ENCODE measurements around the gene INPP5J. TPM values are rescaled to one million over a fixed set of nuclear protein-coding genes. Genes with fewer than 3 reads are reported as not detected.

INPP5J gene
- polyA plus RNA-seq, 3 donors from 2014 or later, result not detected

- Mint-ChIP-seq H3K36me3 (no peaks in the 10 kb centered on the region), H3K4me1 (no peaks in the 10 kb centered on the region), H3K27ac (no peak overlapping the region), H3K4me3 (no peak overlapping the region), H3K27me3 (ENCODE audit: low read depth in 3 of 3) (peaks cover 2 to 4% (median 2%) of the 10 kb centered on the region in 3 donors), H3K9me3 (no peaks in the 10 kb centered on the region)
- DNase-seq, result no peak
Observed at GRCh38 chr22:31128156-31128555, 5.4 kb downstream of the INPP5J start.

GRCh38 chr22:31130873-31131272 lies 8.1 kb downstream of the INPP5J start:
- Mint-ChIP-seq H3K4me3 (no peak overlapping the region), H3K9me3 (no peaks in the 10 kb centered on the region), H3K27me3 (ENCODE audit: low read depth in 3 of 3) (peaks cover 2% of the 10 kb centered on the region in 3 donors), H3K36me3 (no peaks in the 10 kb centered on the region), H3K27ac (no peak overlapping the region), H3K4me1 (no peaks in the 10 kb centered on the region)
- DNase-seq, result no peak

- Mint-ChIP-seq H3K27me3 (ENCODE audit: low read depth in 3 of 3) (peaks cover 1 to 4% (median 2%) of the 10 kb centered on the region in 3 donors), H3K4me1 (no peaks in the 10 kb centered on the region), H3K36me3 (no peaks in the 10 kb centered on the region), H3K4me3 (no peak overlapping the region), H3K9me3 (no peaks in the 10 kb centered on the region), H3K27ac (no peak overlapping the region)
- no peak for DNase-seq
Observed at GRCh38 chr22:31133911-31134310, 11.1 kb downstream of the INPP5J start.

GRCh38 chr22:31134688-31135087 lies 11.9 kb downstream of the INPP5J start:
- no peak overlapping the region for H3K27ac Mint-ChIP-seq
- H3K27me3 Mint-ChIP-seq (ENCODE audit: low read depth in 3 of 3), result peaks cover 1 to 4% (median 2%) of the 10 kb centered on the region in 3 donors
- DNase-seq, result no peak
- no peaks in the 10 kb centered on the region for H3K4me1 Mint-ChIP-seq
- H3K36me3 Mint-ChIP-seq, result no peaks in the 10 kb centered on the region
- H3K4me3 Mint-ChIP-seq, result no peak overlapping the region
- no peaks in the 10 kb centered on the region for H3K9me3 Mint-ChIP-seq

GRCh38 chr22:31135706-31136105 lies 12.9 kb downstream of the INPP5J start:
- H3K27me3 Mint-ChIP-seq (ENCODE audit: low read depth in 3 of 3), result peaks cover 1 to 4% (median 2%) of the 10 kb centered on the region in 3 donors
- H3K36me3 Mint-ChIP-seq, result no peaks in the 10 kb centered on the region
- no peaks in the 10 kb centered on the region for H3K9me3 Mint-ChIP-seq
- H3K4me3 Mint-ChIP-seq, result no peak overlapping the region
- no peak for DNase-seq
- H3K4me1 Mint-ChIP-seq, result no peaks in the 10 kb centered on the region
- no peak overlapping the region for H3K27ac Mint-ChIP-seq

- H3K27me3 Mint-ChIP-seq (ENCODE audit: low read depth in 3 of 3), result peaks cover under 1 to 4% (median 1%) of the 10 kb centered on the region in 3 donors
- H3K9me3 Mint-ChIP-seq, result no peaks in the 10 kb centered on the region
- no peak for DNase-seq
- no peaks in the 10 kb centered on the region for H3K36me3 Mint-ChIP-seq
- H3K4me1 Mint-ChIP-seq, result no peaks in the 10 kb centered on the region
- no peak overlapping the region for H3K4me3 Mint-ChIP-seq
- no peak overlapping the region for H3K27ac Mint-ChIP-seq
Observed at GRCh38 chr22:31136155-31136554, 13.4 kb downstream of the INPP5J start.

- DNase-seq, result no peak
- Mint-ChIP-seq H3K9me3 (no peaks in the 10 kb centered on the region), H3K4me1 (no peaks in the 10 kb centered on the region), H3K27me3 (ENCODE audit: low read depth in 3 of 3) (peaks cover 1 to 4% (median 2%) of the 10 kb centered on the region in 3 donors), H3K36me3 (no peaks in the 10 kb centered on the region), H3K4me3 (no peak overlapping the region), H3K27ac (no peak overlapping the region)
Observed at GRCh38 chr22:31136711-31137110, 13.9 kb downstream of the INPP5J start.

- Mint-ChIP-seq H3K27ac (no peak overlapping the region), H3K4me3 (no peak overlapping the region), H3K36me3 (no peaks in the 10 kb centered on the region), H3K27me3 (ENCODE audit: low read depth in 3 of 3) (peaks cover 1 to 4% (median 4%) of the 10 kb centered on the region in 3 donors), H3K4me1 (no peaks in the 10 kb centered on the region), H3K9me3 (no peaks in the 10 kb centered on the region)
- DNase-seq, result no peak
Observed at GRCh38 chr22:31137721-31138120, 15.0 kb downstream of the INPP5J start.

GRCh38 chr22:31138126-31138525 lies 15.4 kb downstream of the INPP5J start:
- Mint-ChIP-seq H3K9me3 (no peaks in the 10 kb centered on the region), H3K36me3 (no peaks in the 10 kb centered on the region), H3K4me3 (no peak overlapping the region), H3K27ac (no peak overlapping the region), H3K4me1 (no peaks in the 10 kb centered on the region), H3K27me3 (ENCODE audit: low read depth in 3 of 3) (peaks cover 1 to 4% (median 4%) of the 10 kb centered on the region in 3 donors)
- DNase-seq, result no peak

GRCh38 chr22:31139066-31139465 lies 16.3 kb downstream of the INPP5J start:
- Mint-ChIP-seq H3K4me1 (no peaks in the 10 kb centered on the region), H3K27ac (no peak overlapping the region), H3K4me3 (no peak overlapping the region), H3K27me3 (ENCODE audit: low read depth in 3 of 3) (peaks cover 4 to 5% (median 4%) of the 10 kb centered on the region in 3 donors), H3K36me3 (no peaks in the 10 kb centered on the region), H3K9me3 (no peaks in the 10 kb centered on the region)
- no peak for DNase-seq

GRCh38 chr22:31139866-31140716 lies 17.3 kb downstream of the INPP5J start, which contains the start of gene PLA2G3:
PLA2G3 (minus strand) TSS chr22:31140508; CDS start chr22:31140354, 154 bp downstream.
- Mint-ChIP-seq H3K4me1 (no peaks in the 10 kb centered on the region), H3K9me3 (no peaks in the 10 kb centered on the region), H3K36me3 (no peaks in the 10 kb centered on the region), H3K27me3 (ENCODE audit: low read depth in 3 of 3) (peaks cover 4 to 5% (median 4%) of the 10 kb centered on the region in 3 donors), H3K4me3 (no peak within 1 kb of the TSS), H3K27ac (no peak within 1 kb of the TSS)
- no peak for DNase-seq

GRCh38 chr22:31140746-31141145 lies 18.0 kb downstream of the INPP5J start:
- Mint-ChIP-seq H3K36me3 (no peaks in the 10 kb centered on the region), H3K27ac (no peak overlapping the region), H3K4me3 (no peak overlapping the region), H3K4me1 (no peaks in the 10 kb centered on the region), H3K9me3 (no peaks in the 10 kb centered on the region), H3K27me3 (ENCODE audit: low read depth in 3 of 3) (peaks cover 4 to 5% (median 4%) of the 10 kb centered on the region in 3 donors)
- DNase-seq, result no peak

- no peaks in the 10 kb centered on the region for H3K36me3 Mint-ChIP-seq
- no peak for DNase-seq
- no peak overlapping the region for H3K27ac Mint-ChIP-seq
- H3K4me3 Mint-ChIP-seq, result no peak overlapping the region
- peaks cover 0 to 3% (median 0%) of the 10 kb centered on the region in 6 donors for H3K9me3 Mint-ChIP-seq
- no peaks in the 10 kb centered on the region for H3K4me1 Mint-ChIP-seq
- H3K27me3 Mint-ChIP-seq (ENCODE audit: low read depth in 3 of 3), result peaks cover 0 to 5% (median 4%) of the 10 kb centered on the region in 3 donors
Observed at GRCh38 chr22:31141551-31141950, 18.8 kb downstream of the INPP5J start.

GRCh38 chr22:31142285-31142684 lies 19.5 kb downstream of the INPP5J start:
- H3K27ac Mint-ChIP-seq, result no peak overlapping the region
- no peak for DNase-seq

More at GRCh38 chr22:31142285-31142684, 19.5 kb downstream of the INPP5J start:
- H3K27me3 Mint-ChIP-seq (ENCODE audit: low read depth in 3 of 3), result peaks cover 0 to 5% (median 4%) of the 10 kb centered on the region in 3 donors
- no peaks in the 10 kb centered on the region for H3K4me1 Mint-ChIP-seq
- H3K36me3 Mint-ChIP-seq, result no peaks in the 10 kb centered on the region
- H3K9me3 Mint-ChIP-seq, result peaks cover 0 to 3% (median 0%) of the 10 kb centered on the region in 6 donors
- H3K4me3 Mint-ChIP-seq, result no peak overlapping the region

Data from immature natural killer cell (primary cell).